Stimulated activated CD4-positive, alpha-beta T cell treated with anti-CD3 and anti-CD28 coated beads, Interleukin-4, amount 100 ng/mL, for 48 hours (primary cell): ENCODE data around the gene TVP23A.
"Not testable (repeated sequence)": the region's sequence is repeated elsewhere in the genome, so short reads cannot be mapped to it uniquely, and the experiment has no call there.

Source experiments
- DNase-seq, 2 donors: peaks; one replicate each; pipeline ENCODE4 v3.0.0-alpha.2; 2020; ENCODE audit warnings: low read depth in 2 of 2

The TVP23A gene

GRCh38 chr16:10835281-10835931 lies 16.8 kb upstream of the TVP23A start:
- DNase-seq: peak in 1 of 2 donors; percentile 4

GRCh38 chr16:10834766-10835165 lies 16.2 kb upstream of the TVP23A start:
- DNase-seq: no peak

GRCh38 chr16:10834130-10834529 lies 15.5 kb upstream of the TVP23A start:
- no peak for DNase-seq

GRCh38 chr16:10833271-10833670 lies 14.7 kb upstream of the TVP23A start:
- no peak for DNase-seq

- DNase-seq: no peak
Observed at GRCh38 chr16:10831894-10832886, 13.6 kb upstream of the TVP23A start.

- DNase-seq: not testable (repeated sequence)
Observed at GRCh38 chr16:10830240-10830639, 11.6 kb upstream of the TVP23A start.

- not testable (repeated sequence) for DNase-seq
Observed at GRCh38 chr16:10829390-10830098, 10.9 kb upstream of the TVP23A start.

GRCh38 chr16:10828851-10829366 lies 10.3 kb upstream of the TVP23A start:
- DNase-seq: no peak

- DNase-seq: no peak
Observed at GRCh38 chr16:10827691-10828341, 9.2 kb upstream of the TVP23A start.

- no peak for DNase-seq
Observed at GRCh38 chr16:10824111-10824893, 5.7 kb upstream of the TVP23A start.

GRCh38 chr16:10822702-10823101 lies 4.1 kb upstream of the TVP23A start:
- no peak for DNase-seq

- DNase-seq: no peak
Observed at GRCh38 chr16:10820546-10820945, 2.0 kb upstream of the TVP23A start.

- no peak for DNase-seq
Observed at GRCh38 chr16:10817514-10817913, 1.1 kb downstream of the TVP23A start.

GRCh38 chr16:10813099-10813455 lies 5.5 kb downstream of the TVP23A start:
- no peak for DNase-seq

- DNase-seq: no peak
Observed at GRCh38 chr16:10812312-10813098, 6.1 kb downstream of the TVP23A start.

GRCh38 chr16:10809706-10810105 lies 8.9 kb downstream of the TVP23A start:
- DNase-seq: no peak

GRCh38 chr16:10808850-10809249 lies 9.7 kb downstream of the TVP23A start:
- no peak for DNase-seq

- no peak for DNase-seq
Observed at GRCh38 chr16:10808218-10808617, 10.4 kb downstream of the TVP23A start.

- DNase-seq: no peak
Observed at GRCh38 chr16:10806698-10807097, 11.9 kb downstream of the TVP23A start.

- DNase-seq: no peak
Observed at GRCh38 chr16:10805334-10805733, 13.3 kb downstream of the TVP23A start.
